GM18498 (cell line): ENCODE results near the gene STAT5A.
"Not testable (repeated sequence)": the region's sequence is repeated elsewhere in the genome, so short reads cannot be mapped to it uniquely, and the experiment has no call there.

Experiments used
- ATAC-seq: cut with Tn5 transposase; IDR thresholded peaks from one replicate; pipeline ENCODE4 v1.9.1; 2021; ENCODE audit warnings: mild to moderate bottlenecking, moderate library complexity; ENCODE audit not compliant: unreplicated experiment

STAT5A gene

GRCh38 chr17:42287977-42288802 lies at the start of gene STAT5A:
Gene STAT5A (plus strand): TSS chr17:42288498. CDS start chr17:42289412, 914 bp downstream.
- peak; percentile 61 for ATAC-seq

GRCh38 chr17:42239576-42239975 lies 48.7 kb upstream of the STAT5A start:
- ATAC-seq, result not testable (repeated sequence)

DNA sequence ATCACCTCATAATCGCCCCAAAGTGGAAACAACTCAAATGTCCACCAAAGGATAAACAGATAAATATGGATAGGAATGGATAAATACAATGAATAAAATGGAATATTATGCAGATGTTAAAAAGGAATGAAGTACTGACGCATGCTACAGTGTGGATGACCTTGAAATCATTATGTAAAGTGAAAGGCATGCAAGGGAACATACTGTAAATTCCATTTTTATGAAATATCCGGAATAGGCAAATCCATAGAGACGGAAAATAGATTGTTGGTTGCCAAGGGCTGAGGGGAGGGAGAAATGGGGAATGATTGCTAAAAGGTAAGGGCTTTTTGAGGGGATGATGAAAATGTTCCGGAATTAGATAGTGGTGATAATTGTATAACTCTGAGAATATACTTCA lies 48.1 kb upstream of the STAT5A start:
- no peak for ATAC-seq

DNA sequence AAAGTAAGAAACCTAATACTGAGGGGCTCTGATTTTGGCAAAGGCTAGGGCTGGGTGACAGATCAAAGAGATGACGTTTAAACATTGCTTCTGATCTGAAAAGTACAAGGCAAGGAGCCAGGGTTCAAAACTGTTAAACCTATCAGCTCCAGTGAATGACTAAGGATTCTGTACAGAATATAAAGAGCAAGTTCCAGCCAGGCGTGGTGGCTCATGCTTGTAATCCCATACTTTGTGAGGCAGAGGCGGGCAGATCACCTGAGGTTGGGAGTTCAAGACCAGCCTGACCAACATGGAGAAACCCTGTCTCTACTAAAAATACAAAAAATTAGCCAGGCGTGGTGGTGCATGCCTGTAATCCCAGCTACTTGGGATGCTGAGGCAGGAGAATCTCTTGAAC lies 47.4 kb upstream of the STAT5A start:
- ATAC-seq, result not testable (repeated sequence)

GRCh38 chr17:42241871-42242270 lies 46.4 kb upstream of the STAT5A start:
- no peak for ATAC-seq

GRCh38 chr17:42243493-42243982 lies 44.8 kb upstream of the STAT5A start:
- ATAC-seq, result no peak

DNA sequence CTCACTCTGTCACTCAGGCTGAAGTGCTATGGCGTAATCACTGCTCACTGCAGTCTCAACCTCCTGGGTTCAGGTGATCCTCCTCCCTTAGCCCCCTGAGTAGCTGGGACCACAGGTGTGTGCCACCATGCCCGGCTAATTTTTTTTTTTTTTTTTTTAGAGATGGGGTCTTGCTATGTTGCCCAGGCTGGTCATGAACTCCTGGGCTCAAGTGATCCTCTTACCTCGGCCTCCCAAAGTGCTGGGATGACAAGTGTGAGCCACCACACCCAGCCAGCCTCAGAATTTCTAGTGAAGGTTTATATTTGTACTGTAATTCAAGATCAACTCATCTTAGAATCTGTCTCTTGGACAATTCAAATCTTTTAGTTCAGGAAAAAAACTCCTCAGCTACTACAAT lies 44.2 kb upstream of the STAT5A start:
- not testable (repeated sequence) for ATAC-seq

- not testable (repeated sequence) for ATAC-seq
These were observed 43.1 kb upstream of the STAT5A start for GRCh38 chr17:42245183-42245582.

- ATAC-seq, result no peak
These were observed 41.8 kb upstream of the STAT5A start for GRCh38 chr17:42246515-42246914.

DNA sequence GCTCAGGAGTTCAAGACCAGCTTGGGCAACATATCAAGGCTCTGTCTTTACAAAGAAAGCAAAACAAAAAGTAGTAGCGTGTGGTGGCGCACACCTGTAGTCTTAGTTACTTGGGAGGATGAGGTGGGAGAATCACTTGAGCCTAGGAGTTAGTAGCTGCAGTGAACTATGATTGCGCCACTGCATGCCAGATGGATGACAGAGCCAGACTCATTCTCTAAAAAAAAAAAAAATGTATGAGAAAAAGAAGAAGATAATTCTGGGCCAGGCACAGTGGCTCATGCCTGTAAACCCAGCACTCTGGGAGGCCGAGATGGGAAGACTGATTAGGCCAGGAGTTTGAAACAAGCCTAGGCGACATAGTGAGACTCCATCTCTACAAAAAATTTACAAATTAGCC lies 40.6 kb upstream of the STAT5A start:
- no peak for ATAC-seq

- peak; percentile 74 for ATAC-seq
These were observed 39.7 kb upstream of the STAT5A start for GRCh38 chr17:42248351-42249179.

- ATAC-seq, result no peak
These were observed 38.4 kb upstream of the STAT5A start for GRCh38 chr17:42249681-42250446.

DNA sequence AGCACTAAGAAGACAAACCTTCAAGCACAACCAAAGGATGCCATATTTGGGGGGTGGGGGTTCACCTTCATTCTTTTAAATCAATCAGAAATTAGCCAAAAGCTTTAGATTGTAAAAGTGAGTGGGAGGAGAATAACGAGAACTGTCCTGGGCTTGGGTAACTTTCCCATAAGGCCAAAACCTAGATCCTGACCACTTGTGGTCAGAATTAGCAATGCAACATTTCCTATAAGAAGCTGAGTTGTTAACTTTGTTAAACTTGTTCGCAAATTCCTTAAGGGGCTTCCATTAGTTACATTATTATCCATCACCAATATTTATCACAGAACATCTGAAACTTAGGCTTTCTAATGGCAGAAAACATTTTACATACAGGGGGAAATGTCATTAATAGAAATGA lies 37.2 kb upstream of the STAT5A start:
- no peak for ATAC-seq

GRCh38 chr17:42252597-42253550 lies 35.4 kb upstream of the STAT5A start:
- no peak for ATAC-seq

DNA sequence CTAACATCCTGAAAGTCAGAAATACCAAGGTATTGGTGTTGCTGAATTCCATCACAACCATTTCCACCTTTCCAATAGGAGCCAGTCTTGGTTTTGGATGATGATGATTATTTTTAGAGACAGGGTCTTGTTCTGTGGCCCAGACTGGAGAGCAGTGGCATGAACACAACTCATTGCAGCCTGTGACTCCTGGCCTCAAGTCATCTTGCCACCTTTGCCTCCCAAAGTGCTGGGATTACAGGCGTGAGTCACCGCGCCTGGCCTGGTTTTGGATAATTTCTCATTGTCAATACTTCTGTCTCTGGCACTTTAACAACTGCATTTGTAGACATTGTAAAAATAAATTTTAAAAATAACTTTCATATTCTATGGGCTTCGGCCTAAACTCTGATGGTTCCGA lies 34.7 kb upstream of the STAT5A start:
- no peak for ATAC-seq

DNA sequence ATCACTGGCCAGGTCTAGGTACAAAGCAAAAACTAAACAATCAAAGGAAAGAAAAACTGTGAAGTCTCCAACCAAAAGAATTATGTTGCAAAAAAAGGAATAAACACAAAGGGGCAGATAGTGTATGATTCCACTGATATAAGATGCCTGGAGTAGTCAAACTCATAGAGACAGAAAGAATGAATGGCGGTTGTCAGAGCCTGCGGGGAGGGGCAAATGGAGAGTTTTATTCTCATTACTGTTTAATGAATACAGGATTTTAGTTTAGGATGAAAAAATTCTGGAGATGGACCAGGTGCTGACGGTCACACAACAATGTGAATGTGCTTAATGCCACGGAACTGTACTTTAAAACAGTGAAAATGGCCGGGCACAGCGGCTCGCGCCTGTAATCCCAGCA lies 32.9 kb upstream of the STAT5A start:
- no peak for ATAC-seq

- ATAC-seq, result no peak
These were observed 28.0 kb upstream of the STAT5A start for GRCh38 chr17:42260318-42260717.

DNA sequence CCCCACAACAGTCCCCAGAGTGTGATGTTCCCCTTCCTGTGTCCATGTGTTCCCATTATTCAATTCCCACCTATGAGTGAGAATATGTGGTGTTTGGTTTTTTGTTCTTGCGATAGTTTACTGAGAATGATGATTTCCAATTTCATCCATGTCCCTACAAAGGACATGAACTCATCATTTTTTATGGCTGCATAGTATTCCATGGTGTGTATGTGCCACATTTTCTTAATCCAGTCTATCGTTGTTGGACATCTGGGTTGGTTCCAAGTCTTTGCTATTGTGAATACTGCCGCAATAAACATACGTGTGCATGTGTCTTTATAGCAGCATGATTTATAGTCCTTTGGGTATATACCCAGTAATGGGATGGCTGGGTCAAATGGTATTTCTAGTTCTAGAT lies 23.9 kb upstream of the STAT5A start:
- ATAC-seq, result not testable (repeated sequence)

DNA sequence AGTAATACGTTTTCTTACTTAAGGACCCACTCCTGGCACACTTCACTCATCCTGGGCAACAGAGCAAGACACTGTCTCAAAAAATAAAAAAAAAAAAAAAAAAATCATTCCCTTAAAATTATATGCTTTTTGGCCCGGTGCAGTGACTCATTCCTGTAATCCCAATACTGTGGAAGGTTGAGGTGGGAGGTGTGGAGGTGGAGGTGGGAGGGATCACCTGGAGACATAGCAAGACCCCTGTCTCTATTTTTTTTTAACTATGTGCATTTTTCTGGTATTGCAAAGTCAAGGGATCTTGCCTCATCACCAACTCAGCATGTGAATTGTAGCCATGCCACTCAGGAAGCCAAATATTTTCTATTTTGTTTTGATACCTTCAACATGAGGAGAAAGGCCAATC lies 21.8 kb upstream of the STAT5A start:
- ATAC-seq, result no peak
